ENCODE data around the gene WNT10A.

- TF ChIP-seq CTCF (IDR thresholded peaks at IDR 0.05) = no peak
- TF ChIP-seq POLR2A (IDR thresholded peaks at IDR 0.05) = no peak
- no peak for TF ChIP-seq POLR2AphosphoS5 (IDR thresholded peaks at IDR 0.05)
Observed at GRCh38 chr2:218832081-218832480, 48.6 kb upstream of the WNT10A start.
